Stimulated activated CD8-positive, alpha-beta memory T cell treated with anti-CD3 and anti-CD28 coated beads, Interleukin-15, amount 100 ng/mL, for 48 hours (primary cell): ENCODE data around the gene ATP5F1D.

Experiments
- DNase-seq, 2 donors: peaks; one replicate each; pipeline ENCODE4 v3.0.0-alpha.2; 2020; ENCODE audit warnings: low read depth in 2 of 2

The ATP5F1D gene

DNA sequence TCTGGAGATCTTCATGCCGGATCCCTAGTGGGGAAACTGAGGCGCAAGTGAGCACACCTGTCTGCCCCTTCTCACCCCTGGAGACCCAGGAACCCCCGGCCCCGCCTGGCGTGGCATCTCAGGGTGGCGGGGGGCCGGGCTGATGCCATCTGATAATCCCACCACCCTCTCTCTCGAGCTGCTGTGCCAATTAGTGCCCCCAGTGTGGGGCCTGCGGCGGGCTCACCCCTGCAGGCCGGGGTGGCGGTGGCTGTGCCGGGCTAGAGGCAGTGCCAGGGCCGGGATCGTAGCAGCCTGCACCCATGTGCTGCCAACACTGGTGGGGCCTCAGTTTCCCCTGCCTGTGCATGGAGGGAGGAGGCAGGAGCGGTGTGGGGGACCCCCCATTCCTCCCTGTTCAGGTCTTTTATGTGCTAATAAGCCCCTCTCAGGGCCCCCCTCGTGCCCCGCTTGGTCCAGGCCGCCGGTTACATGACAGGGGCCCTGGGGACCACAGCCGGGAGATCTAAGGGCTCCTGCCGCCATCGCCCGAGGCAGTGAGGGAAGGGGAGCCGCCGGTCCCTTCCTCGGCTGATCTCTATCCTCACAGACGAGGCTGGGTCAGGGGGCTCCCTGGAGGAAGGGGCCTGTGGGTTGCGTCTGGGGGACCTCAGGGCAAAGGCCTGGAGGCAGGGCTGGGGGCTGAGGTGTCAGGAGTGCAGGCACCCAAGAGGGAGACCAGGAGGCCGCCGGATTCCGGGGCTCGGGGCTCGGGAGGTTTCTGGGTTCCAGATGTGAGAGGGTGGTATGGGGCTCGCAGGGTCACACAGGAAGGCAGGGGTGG is 52.4 kb downstream of the ATP5F1D start:
- DNase-seq, result no peak
